ENCODE data around the gene RBL1. TPM values are rescaled to one million over a fixed set of nuclear protein-coding genes. Genes with fewer than 3 reads are reported as not detected.

Gene RBL1
- total and polyA plus RNA-seq, 4 donors, result 0.60 to 14.7 (median 2.0) TPM

Small RNA genes within 50 kb of the gene (small RNA-seq; reads per million reads assigned to genes)
- not detected for gene RPS3AP3

Other genes with a start within 250 kb of the RBL1 start
- under 1 TPM in 1 of 2 donors, not detected in 1; 0.33 TPM for gene TLDC2, start 219.9 kb downstream of the RBL1 start, total RNA-seq
- under 1 TPM; 0.05 to 0.08 TPM for gene TLDC2, start 219.9 kb downstream of the RBL1 start, polyA plus RNA-seq
- 10 to 100 TPM; 39.7 to 51.2 TPM for gene SAMHD1, start 144.3 kb downstream of the RBL1 start, total RNA-seq
- 10 to 100 TPM; 14.7 to 15.8 TPM for gene SAMHD1, start 144.3 kb downstream of the RBL1 start, polyA plus RNA-seq
- 100 to 1,000 TPM; 153 to 241 TPM for gene RPN2, start 83.3 kb upstream of the RBL1 start, total RNA-seq
- 100 to 1,000 TPM; 154 to 199 TPM for gene RPN2, start 83.3 kb upstream of the RBL1 start, polyA plus RNA-seq
- 1 to 10 TPM; 2.0 to 5.1 TPM for gene MROH8, start 83.6 kb upstream of the RBL1 start, total RNA-seq
- gene MROH8, start 83.6 kb upstream of the RBL1 start, polyA plus RNA-seq, result 1 to 10 TPM; 1.3 to 2.0 TPM
- gene GHRH, start 165.8 kb upstream of the RBL1 start, total RNA-seq, result not detected
- not detected for gene GHRH, start 165.8 kb upstream of the RBL1 start, polyA plus RNA-seq
- 10 to 100 TPM in 1 of 2 donors, 1 to 10 TPM in 1; 10.0 to 10.8 TPM for gene MANBAL, start 193.7 kb upstream of the RBL1 start, total RNA-seq
- 10 to 100 TPM; 15.1 to 23.2 TPM for gene MANBAL, start 193.7 kb upstream of the RBL1 start, polyA plus RNA-seq

Data from liver (tissue), 5 donors.